Right renal cortex interstitium (tissue), 3 donors: ENCODE measurements around the gene RPS6KA4. TPM values are rescaled to one million over a fixed set of nuclear protein-coding genes. Genes with fewer than 3 reads are reported as not detected.
"Not testable (repeated sequence)": the region's sequence is repeated elsewhere in the genome, so short reads cannot be mapped to it uniquely, and the experiment has no call there.

ENCODE experiments used
- DNase-seq, 3 donors: peaks; one replicate each; pipeline ENCODE4 v3.0.0-alpha.2; 2013; ENCODE audit warnings: low read depth in 3 of 3, low spot score in 2 of 3
- polyA plus RNA-seq, 3 donors: library from polyadenylated mRNA; unstranded; fragments of 120-200 nt; gene quantifications; one replicate each; pipeline ENCODE4 v1.2.1, GENCODE V29; 2013; ENCODE audit not compliant: insufficient read length in 3 of 3

The RPS6KA4 gene
- polyA plus RNA-seq, 3 donors: 8.7 to 10.4 (median 9.8) TPM

DNA sequence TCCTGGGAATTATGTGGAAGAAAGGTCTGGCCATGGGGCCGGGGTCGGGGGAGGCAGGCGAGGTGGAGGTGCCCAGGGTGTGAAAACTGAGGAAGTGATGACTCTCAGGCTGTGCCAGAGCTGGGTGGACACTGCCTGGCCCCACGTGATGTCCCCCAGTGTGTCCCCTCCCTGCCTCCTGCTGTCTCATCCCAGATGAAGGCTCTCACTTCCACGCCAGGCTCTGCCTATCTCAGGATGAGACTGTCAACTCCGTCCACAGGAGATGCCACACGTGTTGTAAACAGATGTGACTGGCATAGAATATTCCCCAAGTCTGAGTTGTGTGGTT, 51.4 kb downstream of the RPS6KA4 start:
- no peak for DNase-seq

- DNase-seq: no peak
Measured at GRCh38 chr11:64413417-64413816, 54.5 kb downstream of the RPS6KA4 start.

- no peak for DNase-seq
Measured at GRCh38 chr11:64415286-64415685, 56.3 kb downstream of the RPS6KA4 start.

DNA sequence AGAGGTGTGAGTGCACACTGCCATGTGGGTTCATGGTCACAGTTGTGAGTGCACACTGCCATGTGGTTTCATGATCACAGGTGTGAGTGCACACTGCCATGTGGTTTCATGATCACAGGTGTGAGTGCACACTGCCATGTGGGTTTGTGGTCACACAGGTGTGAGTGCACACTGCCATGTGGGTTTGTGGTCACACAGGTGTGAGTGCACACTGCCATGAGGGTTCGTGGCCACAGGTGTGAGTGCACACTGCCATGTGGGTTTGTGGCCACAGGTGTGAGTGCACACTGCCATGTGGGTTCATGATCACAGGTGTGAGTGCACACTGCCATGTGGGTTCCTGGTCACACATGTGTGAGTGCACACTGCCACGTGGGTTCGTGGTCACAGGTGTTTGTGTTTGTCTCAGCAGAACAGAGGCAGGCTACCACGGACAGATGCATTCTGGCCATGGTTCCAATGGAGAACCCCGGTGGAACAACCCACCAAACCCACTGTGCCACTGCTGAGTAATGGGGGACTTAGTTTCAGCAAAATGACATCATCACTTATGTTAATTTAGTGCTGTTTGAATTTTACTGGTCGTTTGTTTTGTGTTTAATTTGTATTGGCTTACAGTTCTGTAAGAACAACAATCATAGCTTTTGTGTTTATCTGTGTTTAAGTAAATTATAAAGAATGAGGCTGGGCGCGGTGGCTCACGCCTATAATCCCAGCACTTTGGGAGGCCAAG, 57.2 kb downstream of the RPS6KA4 start:
- DNase-seq: no peak

DNA sequence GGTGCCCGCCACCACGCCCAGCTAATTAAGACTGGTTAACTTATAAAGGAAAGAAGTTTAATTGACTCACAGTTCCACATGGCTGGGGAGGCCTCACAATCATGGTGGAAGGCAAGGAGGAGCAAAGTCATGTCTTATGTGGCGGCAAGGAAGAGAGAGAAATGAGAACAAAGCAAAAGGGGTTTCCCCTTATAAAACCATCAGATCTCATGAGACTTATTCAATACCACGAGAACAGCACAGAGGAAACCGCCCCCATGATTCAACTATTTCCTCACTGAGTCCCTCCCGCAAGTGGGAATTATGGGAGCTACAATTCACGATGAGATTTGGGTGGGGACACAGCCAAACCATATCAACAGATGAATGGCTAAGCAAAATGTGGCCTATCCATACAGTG, 59.3 kb downstream of the RPS6KA4 start:
- not testable (repeated sequence) for DNase-seq

GRCh38 chr11:64419257-64419790, 60.4 kb downstream of the RPS6KA4 start:
- no peak for DNase-seq

DNA sequence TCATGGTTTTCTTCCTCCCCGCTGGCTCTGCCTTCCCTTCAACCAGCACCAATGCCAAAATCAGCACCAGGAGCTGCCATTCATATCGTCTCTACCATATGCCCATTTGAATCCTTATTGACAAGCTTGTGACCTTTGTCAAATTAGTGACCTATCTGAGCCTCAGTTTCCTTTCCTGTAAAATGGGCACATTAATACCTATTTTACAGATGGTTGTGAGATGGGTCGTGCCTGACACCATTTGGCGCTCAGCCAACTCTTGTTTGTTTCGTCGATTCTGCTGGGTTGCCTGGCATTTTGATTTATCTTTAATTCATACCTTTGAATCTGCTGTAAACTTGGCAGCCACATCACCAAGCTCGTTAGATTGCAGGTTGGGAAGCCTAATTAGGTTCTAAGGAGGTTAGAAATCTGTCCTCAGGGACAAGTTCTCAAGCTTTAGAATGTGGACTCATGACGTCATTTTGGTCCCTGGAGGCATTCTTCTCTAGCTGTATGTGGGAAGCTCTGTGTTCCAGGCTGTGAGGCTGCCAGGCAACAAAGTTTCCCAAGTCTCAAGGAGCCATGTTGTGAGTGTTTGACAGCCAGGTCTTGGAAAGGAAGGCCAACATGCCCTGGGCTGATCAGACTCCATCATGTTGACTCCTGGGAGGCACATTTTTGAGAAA, 61.0 kb downstream of the RPS6KA4 start:
- DNase-seq: no peak

Other genes starting within 250 kb of the RPS6KA4 start
- 10 to 100 TPM; 18.5 to 19.8 (median 18.6) TPM for gene MACROD1, start 193.0 kb upstream of the RPS6KA4 start, polyA plus RNA-seq
- 100 to 1,000 TPM; 188 to 220 (median 209) TPM for gene STIP1, start 173.0 kb upstream of the RPS6KA4 start, polyA plus RNA-seq
- gene FERMT3, start 152.4 kb upstream of the RPS6KA4 start, polyA plus RNA-seq: 1 to 10 TPM; 4.3 to 6.8 (median 5.6) TPM
- gene TRPT1, start 133.0 kb upstream of the RPS6KA4 start, polyA plus RNA-seq: 10 to 100 TPM; 37.0 to 46.2 (median 42.5) TPM
- gene NUDT22, start 132.9 kb upstream of the RPS6KA4 start, polyA plus RNA-seq: 10 to 100 TPM; 20.6 to 22.0 (median 21.9) TPM
- 10 to 100 TPM; 54.5 to 61.9 (median 54.7) TPM for gene DNAJC4, start 128.6 kb upstream of the RPS6KA4 start, polyA plus RNA-seq
- 10 to 100 TPM; 73.8 to 84.8 (median 81.0) TPM for gene VEGFB, start 124.6 kb upstream of the RPS6KA4 start, polyA plus RNA-seq
- 10 to 100 TPM; 84.9 to 99.3 (median 91.9) TPM for gene FKBP2, start 118.1 kb upstream of the RPS6KA4 start, polyA plus RNA-seq
- gene PPP1R14B, start 112.2 kb upstream of the RPS6KA4 start, polyA plus RNA-seq: 10 to 100 TPM; 52.9 to 73.6 (median 68.0) TPM
- gene PLCB3, start 107.6 kb upstream of the RPS6KA4 start, polyA plus RNA-seq: 10 to 100 TPM; 10.9 to 12.5 (median 11.1) TPM
- 10 to 100 TPM; 33.6 to 45.9 (median 41.2) TPM for gene BAD, start 74.5 kb upstream of the RPS6KA4 start, polyA plus RNA-seq
- 10 to 100 TPM; 20.4 to 29.6 (median 26.5) TPM for gene GPR137, start 73.3 kb upstream of the RPS6KA4 start, polyA plus RNA-seq
- under 1 TPM in 1 of 3 donors, not detected in 2; 0.13 TPM for gene KCNK4, start 67.9 kb upstream of the RPS6KA4 start, polyA plus RNA-seq
- not detected for gene CATSPERZ, start 58.8 kb upstream of the RPS6KA4 start, polyA plus RNA-seq
- gene ESRRA, start 53.6 kb upstream of the RPS6KA4 start, polyA plus RNA-seq: 10 to 100 TPM; 16.3 to 19.1 (median 16.4) TPM
- gene TRMT112, start 41.6 kb upstream of the RPS6KA4 start, polyA plus RNA-seq: 100 to 1,000 TPM; 191 to 224 (median 220) TPM
- 100 to 1,000 TPM; 175 to 197 (median 195) TPM for gene PRDX5, start 41.0 kb upstream of the RPS6KA4 start, polyA plus RNA-seq
- 1 to 10 TPM; 1.7 to 2.0 (median 1.8) TPM for gene CCDC88B, start 19.0 kb upstream of the RPS6KA4 start, polyA plus RNA-seq
- 10 to 100 TPM; 16.1 to 26.0 (median 25.2) TPM for gene SLC22A11, start 196.8 kb downstream of the RPS6KA4 start, polyA plus RNA-seq
- 1 to 10 TPM; 3.4 to 4.0 (median 3.6) TPM for gene SLC22A12, start 232.1 kb downstream of the RPS6KA4 start, polyA plus RNA-seq